ENCODE data around the gene NKX3-2.

DNA sequence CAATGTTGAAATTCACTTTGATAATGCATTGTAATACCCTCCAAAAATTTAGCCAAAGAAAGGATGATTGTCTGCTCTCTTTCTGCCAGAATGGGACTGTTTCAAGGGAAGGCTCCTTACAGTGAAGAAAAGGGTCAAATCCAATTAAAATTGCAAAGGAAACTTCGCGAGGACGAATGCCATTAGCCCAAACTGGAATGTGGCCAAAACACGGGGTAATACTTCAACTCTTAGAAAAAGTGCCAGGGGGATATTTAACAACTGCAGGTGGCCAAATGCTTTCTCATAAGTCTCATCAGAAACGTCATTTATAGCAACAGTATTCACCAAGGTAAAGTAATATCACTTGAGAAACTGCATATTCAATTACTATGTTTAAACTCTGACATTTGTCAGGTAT, 29.0 kb downstream of the NKX3-2 start:
- TF ChIP-seq ZNF217 (IDR thresholded peaks at IDR 0.05) (no peak), RELA (IDR thresholded peaks at IDR 0.05; ENCODE audit: borderline replicate concordance, partially characterized antibody) (no peak), EP300 (IDR thresholded peaks at IDR 0.05; ENCODE audit: borderline replicate concordance in 1 of 2, control insufficient read depth in 1 of 2, low read depth in 2 of 2, low read length in 2 of 2) (no peak)
